Dermis microvascular lymphatic vessel endothelial cell (primary cell): ENCODE results near the gene ZBED5. TPM values are rescaled to one million over a fixed set of nuclear protein-coding genes. Genes with fewer than 3 reads are reported as not detected.
"Not testable (repeated sequence)": the region's sequence is repeated elsewhere in the genome, so short reads cannot be mapped to it uniquely, and the experiment has no call there.

Experiments
- DNase-seq, 2 donors: peaks; one replicate each; pipeline versions ENCODE4 v3.0.0 to v3.0.0-alpha.2; 2010; ENCODE audit warnings: low read depth in 2 of 2
- total RNA-seq: library from RNA; depleted of rRNA; stranded (reverse); fragments of >200 nt; gene quantifications from 2 replicates; pipeline ENCODE4 v1.2.1, GENCODE V29; 2014

Gene ZBED5
- total RNA-seq, result 9.4 and 11.4 TPM in 2 replicates

- peak; percentile 92 to 98 for DNase-seq
Measured at GRCh38 chr11:10857709-10858438, at the start of gene ZBED5. Gene ZBED5 (minus strand): TSS chr11:10858053. CDS start chr11:10854945, 3,108 bp downstream.

GRCh38 chr11:10906521-10906920 lies 48.7 kb upstream of the ZBED5 start:
- DNase-seq, result peak in 1 of 2 donors; percentile 58

GRCh38 chr11:10902301-10903063 lies 44.6 kb upstream of the ZBED5 start:
- DNase-seq, result no peak

- peak in 1 of 2 donors; percentile 34 for DNase-seq
Measured at GRCh38 chr11:10900681-10901415, 43.0 kb upstream of the ZBED5 start.

GRCh38 chr11:10899121-10899830 lies 41.4 kb upstream of the ZBED5 start:
- DNase-seq, result no peak

- DNase-seq, result no peak
Measured at GRCh38 chr11:10898763-10899025, 40.8 kb upstream of the ZBED5 start.

- no peak for DNase-seq
Measured at GRCh38 chr11:10898003-10898762, 40.3 kb upstream of the ZBED5 start.

GRCh38 chr11:10897150-10897549 lies 39.3 kb upstream of the ZBED5 start:
- no peak for DNase-seq

- DNase-seq, result no peak
Measured at GRCh38 chr11:10896493-10896892, 38.6 kb upstream of the ZBED5 start.

GRCh38 chr11:10895285-10895684 lies 37.4 kb upstream of the ZBED5 start:
- no peak for DNase-seq

GRCh38 chr11:10894666-10895065 lies 36.8 kb upstream of the ZBED5 start:
- no peak for DNase-seq

GRCh38 chr11:10893714-10894151 lies 35.9 kb upstream of the ZBED5 start:
- no peak for DNase-seq

GRCh38 chr11:10892250-10892649 lies 34.4 kb upstream of the ZBED5 start:
- DNase-seq, result no peak

GRCh38 chr11:10891151-10891720 lies 33.4 kb upstream of the ZBED5 start:
- DNase-seq, result no peak

- not testable (repeated sequence) for DNase-seq
Measured at GRCh38 chr11:10890083-10890482, 32.2 kb upstream of the ZBED5 start.

- no peak for DNase-seq
Measured at GRCh38 chr11:10887307-10887706, 29.5 kb upstream of the ZBED5 start.

- no peak for DNase-seq
Measured at GRCh38 chr11:10886652-10887250, 28.9 kb upstream of the ZBED5 start.

- peak in 1 of 2 donors; percentile 18 for DNase-seq
Measured at GRCh38 chr11:10885703-10886363, 28.0 kb upstream of the ZBED5 start.

GRCh38 chr11:10884292-10884691 lies 26.4 kb upstream of the ZBED5 start:
- DNase-seq, result not testable (repeated sequence)

- no peak for DNase-seq
Measured at GRCh38 chr11:10881892-10882291, 24.0 kb upstream of the ZBED5 start.
